ENCODE data around the gene ARHGEF28.
A peak's percentile ranks its signal among the peaks of the same experiment; 100 is the strongest.

The ARHGEF28 gene

DNA sequence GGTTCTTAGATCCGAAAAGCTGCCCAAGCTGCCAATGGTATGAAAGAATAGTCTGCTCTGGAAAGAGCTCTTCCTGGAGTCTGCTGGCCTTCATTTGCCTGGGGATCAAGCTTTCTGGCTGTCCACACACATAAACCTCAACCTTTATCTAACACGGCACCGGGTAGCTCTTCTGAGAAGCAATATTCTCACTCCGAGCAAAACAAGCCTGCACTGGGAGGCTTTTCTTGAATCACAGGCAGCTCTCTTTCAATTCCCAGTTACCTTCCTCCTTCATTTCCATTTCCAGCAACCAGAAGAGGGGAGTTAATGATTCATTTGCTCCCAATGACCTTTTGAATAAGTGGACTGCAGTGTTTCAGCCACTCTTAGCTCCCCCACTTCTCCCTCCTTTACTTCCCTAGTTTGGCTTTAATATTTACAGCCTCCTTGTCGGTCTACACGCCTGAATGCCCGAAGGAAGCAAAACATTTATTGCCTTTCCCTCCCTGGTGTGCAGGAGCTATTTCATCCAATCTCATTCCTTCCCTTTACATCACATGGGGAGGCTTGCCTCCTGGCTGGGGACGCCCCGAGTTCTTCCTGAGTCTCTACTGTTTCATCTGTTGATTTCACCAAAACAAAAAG is 187.1 kb downstream of the ARHGEF28 start:
- no peak overlapping the region for H3K4me3 ChIP-seq (ENCODE audit: low read depth, low read length)
- no peak for DNase-seq
- TF ChIP-seq, protein P1, sequence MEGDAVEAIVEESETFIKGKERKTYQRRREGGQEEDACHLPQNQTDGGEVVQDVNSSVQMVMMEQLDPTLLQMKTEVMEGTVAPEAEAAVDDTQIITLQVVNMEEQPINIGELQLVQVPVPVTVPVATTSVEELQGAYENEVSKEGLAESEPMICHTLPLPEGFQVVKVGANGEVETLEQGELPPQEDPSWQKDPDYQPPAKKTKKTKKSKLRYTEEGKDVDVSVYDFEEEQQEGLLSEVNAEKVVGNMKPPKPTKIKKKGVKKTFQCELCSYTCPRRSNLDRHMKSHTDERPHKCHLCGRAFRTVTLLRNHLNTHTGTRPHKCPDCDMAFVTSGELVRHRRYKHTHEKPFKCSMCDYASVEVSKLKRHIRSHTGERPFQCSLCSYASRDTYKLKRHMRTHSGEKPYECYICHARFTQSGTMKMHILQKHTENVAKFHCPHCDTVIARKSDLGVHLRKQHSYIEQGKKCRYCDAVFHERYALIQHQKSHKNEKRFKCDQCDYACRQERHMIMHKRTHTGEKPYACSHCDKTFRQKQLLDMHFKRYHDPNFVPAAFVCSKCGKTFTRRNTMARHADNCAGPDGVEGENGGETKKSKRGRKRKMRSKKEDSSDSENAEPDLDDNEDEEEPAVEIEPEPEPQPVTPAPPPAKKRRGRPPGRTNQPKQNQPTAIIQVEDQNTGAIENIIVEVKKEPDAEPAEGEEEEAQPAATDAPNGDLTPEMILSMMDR (IDR thresholded peaks at IDR 0.05; ENCODE audit: low read depth, low read length, missing control alignments), result no peak
- H3K27me3 ChIP-seq (replicated peaks), result no peaks in the 10 kb centered on the region
- no peak overlapping the region for H3K27ac ChIP-seq
- in situ Hi-C loops (cut with HindIII; ENCODE audit: low pct_ligation_motif_present, low sequenced_read_pairs), result no loop called here
- H3K36me3 ChIP-seq (replicated peaks), result no peaks in the 10 kb centered on the region

- Histone ChIP-seq H3K4me3 (ENCODE audit: low read depth, low read length) (no peak overlapping the region), H3K36me3 (replicated peaks) (no peaks in the 10 kb centered on the region), H3K27me3 (replicated peaks) (no peaks in the 10 kb centered on the region), H3K27ac (no peak overlapping the region)
- in situ Hi-C loops (cut with HindIII; ENCODE audit: low pct_ligation_motif_present, low sequenced_read_pairs), result no loop called here
- TF ChIP-seq, protein P1 (IDR thresholded peaks at IDR 0.05; ENCODE audit: low read depth, low read length, missing control alignments), result no peak
- no peak for DNase-seq
These were observed 188.3 kb downstream of the ARHGEF28 start for GRCh38 chr5:73814233-73814846.

- H3K4me3 ChIP-seq (ENCODE audit: low read depth, low read length), result no peak overlapping the region
These were observed 189.6 kb downstream of the ARHGEF28 start for GRCh38 chr5:73815631-73816030.

DNA sequence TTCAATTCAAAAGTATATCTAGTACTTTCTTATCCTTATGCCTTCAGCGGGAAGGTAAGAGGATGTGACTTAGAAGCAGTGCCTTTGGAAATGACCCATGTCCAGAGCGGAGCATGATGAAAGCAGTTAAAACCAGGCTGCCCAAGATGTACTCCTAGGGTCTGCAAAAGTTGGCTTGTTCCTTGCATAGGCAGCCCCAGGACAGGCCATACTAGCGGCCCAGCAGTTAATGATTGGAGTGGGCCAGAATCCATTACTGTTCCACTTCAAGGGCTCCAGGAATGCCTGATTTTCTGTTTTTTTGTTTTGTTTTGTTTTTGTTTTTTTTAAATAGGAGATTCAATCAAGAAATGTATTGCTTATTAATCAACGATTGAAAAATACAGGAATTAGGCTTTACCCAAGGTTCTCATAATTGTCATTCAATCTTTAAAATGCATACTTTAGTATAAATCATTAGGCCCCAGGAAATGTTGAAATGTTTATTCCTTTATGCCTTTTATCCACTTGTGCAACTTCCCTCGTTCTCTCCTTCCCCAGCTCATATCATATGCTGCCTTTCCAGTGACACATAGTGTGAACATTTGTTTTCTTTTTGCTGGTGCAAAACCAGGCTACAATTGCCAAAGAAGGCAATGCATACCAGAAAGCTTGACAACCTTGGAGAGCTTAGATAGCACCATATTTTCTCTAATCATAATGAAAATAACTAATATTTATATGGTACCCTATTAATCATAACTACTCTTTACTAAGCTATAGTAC is 190.8 kb downstream of the ARHGEF28 start:
- no peak overlapping the region for H3K4me3 ChIP-seq (ENCODE audit: low read depth, low read length)
- TF ChIP-seq, protein P1 (IDR thresholded peaks at IDR 0.05; ENCODE audit: low read depth, low read length, missing control alignments), result no peak
- peak; percentile 88 for DNase-seq
- peak overlapping the region; percentile 74 for H3K27ac ChIP-seq
- in situ Hi-C loops (cut with HindIII; ENCODE audit: low pct_ligation_motif_present, low sequenced_read_pairs), result no loop called here
- H3K27me3 ChIP-seq (replicated peaks), result no peaks in the 10 kb centered on the region
- H3K36me3 ChIP-seq (replicated peaks), result no peaks in the 10 kb centered on the region

More at GRCh38 chr5:73815631-73816030, 189.6 kb downstream of the ARHGEF28 start:
- in situ Hi-C loops (cut with HindIII; ENCODE audit: low pct_ligation_motif_present, low sequenced_read_pairs), result no loop called here
- TF ChIP-seq, protein P1 (IDR thresholded peaks at IDR 0.05; ENCODE audit: low read depth, low read length, missing control alignments), result no peak
- H3K27me3 ChIP-seq (replicated peaks), result no peaks in the 10 kb centered on the region
- DNase-seq, result no peak
- H3K27ac ChIP-seq, result peak overlapping the region; percentile 73
- no peaks in the 10 kb centered on the region for H3K36me3 ChIP-seq (replicated peaks)

- H3K4me3 ChIP-seq (ENCODE audit: low read depth, low read length), result no peak overlapping the region
- TF ChIP-seq, protein P1 (IDR thresholded peaks at IDR 0.05; ENCODE audit: low read depth, low read length, missing control alignments), result no peak
- peak; percentile 37 for DNase-seq
- in situ Hi-C loops (cut with HindIII; ENCODE audit: low pct_ligation_motif_present, low sequenced_read_pairs), result no loop called here
- no peaks in the 10 kb centered on the region for H3K36me3 ChIP-seq (replicated peaks)
- H3K27ac ChIP-seq, result peak overlapping the region; percentile 74
- no peaks in the 10 kb centered on the region for H3K27me3 ChIP-seq (replicated peaks)
These were observed 192.4 kb downstream of the ARHGEF28 start for GRCh38 chr5:73818357-73818756.

Data from brain microvascular endothelial cell (primary cell).